SU-DHL-6 (cell line): ENCODE measurements around the gene TMEM42.

ENCODE experiments used
- H2AFZ ChIP-seq: fragments of 200-600 bp; sonication (generic); 2 replicates; pipeline ENCODE4 v1.6.1; 2014; ENCODE audit warnings: low read depth, mild to moderate bottlenecking, moderate library complexity, mixed read lengths, antibody characterized with exemption, low read length; ENCODE audit not compliant: severe bottlenecking
- H3F3A ChIP-seq: fragments of 200-600 bp; shearing (Covaris generic); 2 replicates; pipeline ENCODE4 v1.6.0; 2016; ENCODE audit warnings: antibody characterized with exemption, mild to moderate bottlenecking; ENCODE audit not compliant: insufficient read depth
- H3K27ac ChIP-seq: fragments of 200-600 bp; sonication (generic); 2 replicates; pipeline ENCODE4 v1.5.1; 2016; ENCODE audit warnings: low read depth, mild to moderate bottlenecking, low read length, moderate library complexity, mixed read lengths
- H3K27me3 ChIP-seq: fragments of 200-600 bp; sonication (generic), shearing (Covaris generic); 2 replicates; pipeline ENCODE4 v1.6.0; 2014; ENCODE audit warnings: mild to moderate bottlenecking, low read length
- H3K36me3 ChIP-seq: fragments of 200-600 bp; sonication (generic); 2 replicates; pipeline ENCODE4 v1.6.1; 2014; ENCODE audit warnings: mild to moderate bottlenecking, low read length, mixed read lengths
- H3K4me2 ChIP-seq: fragments of 300-600, 200-600 bp; shearing (Covaris generic), sonication (generic); 2 replicates; pipeline ENCODE4 v1.6.0; 2014; ENCODE audit warnings: low read length, low read depth, mild to moderate bottlenecking; ENCODE audit not compliant: poor library complexity, severe bottlenecking
- H3K4me3 ChIP-seq: fragments of 200-600 bp; sonication (generic); 2 replicates; pipeline ENCODE4 v1.5.1; 2014; ENCODE audit warnings: antibody characterized with exemption, low read length, mild to moderate bottlenecking, mixed read lengths; ENCODE audit not compliant: insufficient read depth, poor library complexity, severe bottlenecking
- H3K79me2 ChIP-seq: fragments of 200-600 bp; sonication (generic); 2 replicates; pipeline ENCODE4 v1.6.1; 2014; ENCODE audit warnings: mild to moderate bottlenecking, low read length, moderate library complexity; ENCODE audit not compliant: insufficient read depth
- H3K9ac ChIP-seq: fragments of 200-600 bp; sonication (generic); 2 replicates; pipeline ENCODE4 v1.7.0; 2014; ENCODE audit warnings: mild to moderate bottlenecking, low read length
- H3K9me2 ChIP-seq: fragments of 200-600 bp; sonication (generic); replicated peaks from 2 replicates; pipeline ENCODE4 v1.6.1; 2014; ENCODE audit warnings: low read length; ENCODE audit not compliant: insufficient read depth
- H3K9me3 ChIP-seq: fragments of 200-600 bp; sonication (generic); 2 replicates; pipeline ENCODE4 v1.6.1; 2014; ENCODE audit warnings: low read length, mixed read lengths; ENCODE audit not compliant: insufficient read depth
- H4K20me1 ChIP-seq: fragments of 200-600 bp; sonication (generic); 2 replicates; pipeline ENCODE4 v1.6.1; 2014; ENCODE audit warnings: low read depth, mild to moderate bottlenecking, antibody characterized with exemption, low read length, moderate library complexity, mixed read lengths
- EZH2phosphoT487 ChIP-seq: fragments of 200-600 bp; sonication (generic), shearing (Covaris generic); conservative IDR thresholded peaks from 2 replicates; pipeline ENCODE4 v1.6.1; 2018; ENCODE audit warnings: mild to moderate bottlenecking, antibody characterized with exemption, low read length, moderate library complexity, mixed read lengths
- TF ChIP-seq, protein P1 (sequence below): fragments of 200-600 bp; sonication (generic); IDR thresholded peaks from one replicate; pipeline ENCODE4 v1.5.1; 2017; ENCODE audit warnings: antibody characterized with exemption, mild to moderate bottlenecking, low read length, moderate library complexity; ENCODE audit not compliant: insufficient read depth, poor library complexity, severe bottlenecking

The TMEM42 gene

DNA sequence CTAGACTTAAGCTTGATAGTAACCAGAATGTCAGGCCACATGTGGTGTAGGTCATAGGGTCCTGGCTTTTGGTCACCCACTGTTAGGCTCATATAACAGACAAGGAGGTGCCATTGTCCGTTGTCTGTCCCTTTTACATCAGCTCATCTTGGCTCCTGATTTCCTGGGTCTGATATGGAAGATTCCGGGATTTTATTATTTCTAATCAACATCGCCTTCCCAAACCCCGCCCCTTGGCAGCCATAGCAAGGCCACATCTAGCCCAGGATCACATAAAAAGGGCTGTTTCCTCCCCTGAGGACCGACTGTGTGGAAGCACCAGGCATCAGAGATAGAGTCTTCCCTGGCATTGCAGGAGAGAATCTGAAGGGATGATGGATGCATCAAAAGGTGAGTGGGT, 12.6 kb downstream of the TMEM42 start, which contains the start of gene TGM4:
TSS of gene TGM4 (plus strand) at position 301 of the 400 bp plus-strand sequence. CDS start at position 372, 71 bp downstream.
- Histone ChIP-seq H4K20me1 (no peaks in the 10 kb centered on the region), H3K36me3 (no peaks in the 10 kb centered on the region), H3F3A (no peaks in the 10 kb centered on the region), H3K79me2 (no peaks in the 10 kb centered on the region), H2AFZ (no peak within 1 kb of the TSS), H3K9me3 (no peaks in the 10 kb centered on the region), H3K4me2 (no peak within 1 kb of the TSS), H3K27ac (no peak within 1 kb of the TSS), H3K9me2 (no peaks in the 10 kb centered on the region), H3K4me3 (no peak within 1 kb of the TSS), H3K27me3 (no peaks in the 10 kb centered on the region), H3K9ac (no peak within 1 kb of the TSS)
- no peak for TF ChIP-seq EZH2phosphoT487
- TF ChIP-seq, protein P1, sequence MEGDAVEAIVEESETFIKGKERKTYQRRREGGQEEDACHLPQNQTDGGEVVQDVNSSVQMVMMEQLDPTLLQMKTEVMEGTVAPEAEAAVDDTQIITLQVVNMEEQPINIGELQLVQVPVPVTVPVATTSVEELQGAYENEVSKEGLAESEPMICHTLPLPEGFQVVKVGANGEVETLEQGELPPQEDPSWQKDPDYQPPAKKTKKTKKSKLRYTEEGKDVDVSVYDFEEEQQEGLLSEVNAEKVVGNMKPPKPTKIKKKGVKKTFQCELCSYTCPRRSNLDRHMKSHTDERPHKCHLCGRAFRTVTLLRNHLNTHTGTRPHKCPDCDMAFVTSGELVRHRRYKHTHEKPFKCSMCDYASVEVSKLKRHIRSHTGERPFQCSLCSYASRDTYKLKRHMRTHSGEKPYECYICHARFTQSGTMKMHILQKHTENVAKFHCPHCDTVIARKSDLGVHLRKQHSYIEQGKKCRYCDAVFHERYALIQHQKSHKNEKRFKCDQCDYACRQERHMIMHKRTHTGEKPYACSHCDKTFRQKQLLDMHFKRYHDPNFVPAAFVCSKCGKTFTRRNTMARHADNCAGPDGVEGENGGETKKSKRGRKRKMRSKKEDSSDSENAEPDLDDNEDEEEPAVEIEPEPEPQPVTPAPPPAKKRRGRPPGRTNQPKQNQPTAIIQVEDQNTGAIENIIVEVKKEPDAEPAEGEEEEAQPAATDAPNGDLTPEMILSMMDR, result no peak

DNA sequence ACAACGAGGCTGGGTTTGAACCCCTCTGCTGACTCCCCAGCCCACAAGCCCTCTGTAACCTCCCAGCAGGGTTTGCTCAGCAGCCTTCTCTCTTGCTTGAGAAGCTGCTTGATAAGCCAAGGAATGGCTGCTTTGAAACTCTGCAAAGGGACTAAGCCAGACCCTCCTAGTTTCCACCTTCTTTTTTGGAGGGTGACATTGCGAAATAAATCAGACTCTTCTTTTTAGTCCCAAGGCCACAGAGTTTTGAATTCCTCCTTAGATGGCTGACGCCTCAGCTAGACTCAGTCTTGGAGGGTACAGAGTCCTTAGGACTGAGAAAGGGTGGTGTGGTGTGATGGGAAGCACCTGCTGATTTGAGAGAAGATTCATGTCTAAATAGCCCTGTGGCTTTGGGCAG, 13.9 kb downstream of the TMEM42 start:
- Histone ChIP-seq H3K4me2 (no peak overlapping the region), H4K20me1 (no peaks in the 10 kb centered on the region), H3K4me3 (no peak overlapping the region), H3K27ac (no peak overlapping the region), H3K27me3 (no peaks in the 10 kb centered on the region), H3K9me3 (no peaks in the 10 kb centered on the region), H3K9ac (no peak overlapping the region), H3K79me2 (no peaks in the 10 kb centered on the region), H3K9me2 (no peaks in the 10 kb centered on the region), H3K36me3 (no peaks in the 10 kb centered on the region), H3F3A (no peaks in the 10 kb centered on the region), H2AFZ (no peak overlapping the region)
- no peak for TF ChIP-seq EZH2phosphoT487
- TF ChIP-seq, protein P1, result no peak

DNA sequence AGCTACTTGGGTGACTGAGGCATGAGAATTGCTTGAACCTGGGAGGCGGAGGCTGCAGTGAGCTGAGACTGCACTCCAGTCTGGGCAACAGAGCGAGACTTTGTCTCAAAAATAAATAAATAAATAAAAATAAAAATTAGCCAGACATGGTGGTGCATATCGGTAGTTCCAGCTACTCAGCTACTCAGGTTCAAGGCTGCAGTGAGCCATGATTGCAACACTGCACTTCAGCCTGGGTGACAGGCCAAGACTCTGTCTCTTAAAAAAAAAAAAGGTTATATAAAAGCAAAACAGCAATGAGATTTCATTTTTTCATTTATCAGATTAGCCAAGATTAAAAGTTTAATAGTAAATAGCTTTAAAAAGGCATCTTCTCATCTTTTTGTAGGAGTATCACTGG, 15.6 kb downstream of the TMEM42 start:
- Histone ChIP-seq H3K27me3 (no peaks in the 10 kb centered on the region), H3K36me3 (no peaks in the 10 kb centered on the region), H3K4me3 (no peak overlapping the region), H3F3A (no peaks in the 10 kb centered on the region), H3K9me2 (no peaks in the 10 kb centered on the region), H3K27ac (no peak overlapping the region), H2AFZ (no peak overlapping the region), H3K9ac (no peak overlapping the region), H3K79me2 (no peaks in the 10 kb centered on the region), H3K9me3 (no peaks in the 10 kb centered on the region), H3K4me2 (no peak overlapping the region), H4K20me1 (no peaks in the 10 kb centered on the region)
- no peak for TF ChIP-seq EZH2phosphoT487
- TF ChIP-seq, protein P1, result no peak
